ENCODE data around the gene MGARP.
"Not testable (repeated sequence)": the region's sequence is repeated elsewhere in the genome, so short reads cannot be mapped to it uniquely, and the experiment has no call there.

MGARP gene

DNA sequence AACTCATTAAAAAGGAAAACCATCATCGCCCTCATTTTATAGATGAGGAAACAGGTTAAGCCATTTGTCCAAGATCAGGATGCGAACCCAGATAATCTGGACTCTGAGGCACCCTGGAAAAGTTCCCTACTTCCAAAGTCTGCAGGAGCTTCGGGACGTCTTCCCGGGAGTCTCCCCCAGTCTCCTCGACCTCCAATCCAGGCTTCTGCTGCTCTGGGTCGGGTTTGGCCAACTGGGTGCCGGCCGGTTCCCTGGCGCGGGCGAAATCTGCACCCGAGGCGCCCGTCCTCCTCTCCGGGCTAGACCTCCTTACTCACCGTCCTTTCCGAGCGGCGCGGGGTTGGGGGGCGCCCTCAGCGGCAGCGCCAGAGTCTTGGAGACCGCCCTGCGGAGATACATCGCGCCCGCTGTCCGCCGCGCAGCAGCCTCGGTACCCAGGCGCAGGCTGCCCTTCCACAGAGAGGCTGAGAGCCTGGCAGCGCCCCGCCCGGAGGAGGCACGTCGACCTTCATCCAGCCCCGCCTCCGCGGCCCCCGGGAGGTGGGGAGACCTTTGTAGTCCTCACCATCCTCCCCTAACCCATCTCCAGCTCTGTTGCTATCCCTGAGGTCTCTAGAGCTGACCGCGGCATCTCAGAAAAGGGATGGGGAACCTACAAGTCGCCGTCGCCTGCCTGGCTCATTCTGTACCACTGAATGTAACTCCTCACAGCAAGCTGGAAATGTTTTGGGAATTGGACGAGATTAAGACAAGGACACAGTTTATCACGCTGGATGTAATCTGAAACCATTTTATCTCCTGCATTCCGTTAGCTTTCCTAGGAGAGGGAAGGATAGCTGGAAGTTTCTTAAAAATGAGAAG lies at the start of gene MGARP:
MGARP (minus strand) TSS at position 466 of the 861 bp plus-strand sequence; CDS start at position 399, 67 bp downstream.
- no peak for DNase-seq

DNA sequence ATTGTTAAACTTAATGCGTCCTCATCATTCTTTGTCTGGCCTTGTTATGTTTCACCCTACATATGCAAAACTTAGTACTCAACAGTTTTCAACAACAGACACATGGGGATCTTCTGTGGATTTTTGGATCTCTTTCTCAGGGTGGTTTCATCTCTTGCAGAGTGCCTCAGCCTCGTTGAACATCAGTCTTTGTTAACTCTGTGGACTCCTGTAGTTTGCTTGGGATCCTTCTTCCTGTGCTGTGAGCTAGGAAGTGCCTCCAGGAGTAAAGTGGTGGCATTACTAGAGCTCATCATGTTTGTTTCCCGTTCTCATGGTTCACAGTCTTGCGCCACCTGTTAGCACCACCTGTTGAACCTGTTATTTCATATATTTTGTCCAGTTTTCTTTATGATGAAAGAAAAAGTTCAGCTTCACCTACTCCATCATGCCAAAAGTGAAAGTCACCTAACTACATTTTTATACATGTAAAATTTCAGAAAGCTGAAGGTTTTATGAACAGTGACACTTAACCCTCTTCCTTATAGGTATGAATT lies 49.7 kb upstream of the MGARP start:
- no peak for DNase-seq

DNA sequence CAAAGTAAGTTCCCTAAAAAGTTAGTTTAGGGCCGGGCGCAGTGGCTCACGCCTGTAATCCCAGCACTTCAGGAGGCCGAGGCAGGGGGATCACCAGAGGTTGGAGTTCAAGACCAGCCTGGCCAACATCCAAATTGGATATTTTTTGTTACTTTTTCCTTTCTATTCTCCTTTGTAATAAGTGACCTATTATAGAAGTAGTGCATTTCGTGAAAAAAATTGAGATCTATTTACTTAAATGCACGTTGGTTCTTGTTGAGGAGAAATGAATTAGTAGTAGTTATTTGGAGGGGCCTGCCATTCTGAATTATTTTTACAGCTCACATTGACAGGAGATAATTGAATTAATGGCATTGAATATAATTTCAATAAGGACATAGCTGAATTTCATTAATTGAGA lies 44.6 kb upstream of the MGARP start:
- no peak for DNase-seq

- not testable (repeated sequence) for DNase-seq
Observed at GRCh38 chr4:139322541-139322940, 42.5 kb upstream of the MGARP start.

DNA sequence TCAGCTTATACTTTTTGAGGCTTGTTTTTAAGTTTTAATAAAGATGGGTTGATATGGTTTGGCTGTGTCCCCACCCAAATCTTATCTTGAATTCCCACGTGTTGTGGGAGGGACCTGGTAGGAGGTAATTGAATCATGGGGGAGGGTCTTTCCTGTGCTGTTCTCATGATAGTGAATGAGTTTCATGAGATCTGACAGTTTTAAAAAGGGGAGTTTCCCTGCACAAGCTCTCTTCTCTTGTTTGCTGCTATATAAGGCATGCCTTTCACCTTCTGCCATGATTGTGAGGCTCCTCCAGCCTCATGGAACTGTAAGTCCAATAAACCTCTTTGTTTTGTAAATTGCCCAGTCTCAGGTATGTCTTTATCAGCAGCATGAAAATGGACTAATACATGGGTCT lies 42.0 kb upstream of the MGARP start:
- DNase-seq, result not testable (repeated sequence)

DNA sequence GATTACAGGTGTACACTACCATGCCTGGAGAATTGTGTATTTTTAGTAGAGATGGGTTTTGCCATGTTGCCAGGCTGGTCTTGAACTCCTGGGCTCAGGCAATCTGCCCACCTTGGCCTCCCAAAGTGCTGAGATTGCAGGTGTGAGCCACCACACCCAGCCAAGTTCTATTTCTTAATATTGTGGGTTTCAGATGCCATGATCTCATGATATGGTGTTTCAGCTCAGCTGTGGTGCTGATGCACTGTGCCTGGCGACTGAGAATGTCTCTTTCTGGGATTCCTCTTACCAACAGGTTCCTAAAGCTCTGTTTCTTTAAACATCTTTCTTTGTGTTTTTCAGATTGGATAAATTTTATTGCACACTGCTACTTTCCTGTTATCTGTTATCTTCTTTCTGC lies 39.5 kb upstream of the MGARP start:
- DNase-seq, result no peak

GRCh38 chr4:139317635-139318034 lies 37.6 kb upstream of the MGARP start:
- no peak for DNase-seq

- DNase-seq, result no peak
Observed at GRCh38 chr4:139316733-139317132, 36.7 kb upstream of the MGARP start.

DNA sequence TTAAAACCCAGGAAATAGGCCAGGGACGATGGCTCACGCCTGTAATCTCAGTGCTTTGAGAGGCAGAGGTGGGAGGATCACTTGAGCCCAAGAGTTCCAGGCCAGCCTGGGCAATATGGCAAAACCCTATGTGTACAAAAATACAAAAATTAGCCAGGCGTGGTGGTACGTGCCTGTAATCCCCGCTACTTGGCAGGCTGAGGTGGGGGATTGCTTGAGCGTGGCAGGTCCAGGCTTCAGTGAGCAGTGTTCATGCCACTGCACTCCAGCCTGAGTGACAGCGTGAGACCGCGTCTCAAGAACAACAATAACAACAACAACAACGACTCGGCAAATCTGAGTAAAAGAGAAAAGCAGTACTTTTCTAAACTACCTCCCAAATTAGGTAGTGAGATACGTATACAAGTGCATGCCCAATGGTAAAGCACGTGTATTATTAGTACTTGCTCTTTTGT lies 35.2 kb upstream of the MGARP start:
- DNase-seq, result peak; percentile 18

GRCh38 chr4:139314047-139314800 lies 34.2 kb upstream of the MGARP start:
- no peak for DNase-seq

- not testable (repeated sequence) for DNase-seq
Observed at GRCh38 chr4:139313414-139313813, 33.4 kb upstream of the MGARP start.

DNA sequence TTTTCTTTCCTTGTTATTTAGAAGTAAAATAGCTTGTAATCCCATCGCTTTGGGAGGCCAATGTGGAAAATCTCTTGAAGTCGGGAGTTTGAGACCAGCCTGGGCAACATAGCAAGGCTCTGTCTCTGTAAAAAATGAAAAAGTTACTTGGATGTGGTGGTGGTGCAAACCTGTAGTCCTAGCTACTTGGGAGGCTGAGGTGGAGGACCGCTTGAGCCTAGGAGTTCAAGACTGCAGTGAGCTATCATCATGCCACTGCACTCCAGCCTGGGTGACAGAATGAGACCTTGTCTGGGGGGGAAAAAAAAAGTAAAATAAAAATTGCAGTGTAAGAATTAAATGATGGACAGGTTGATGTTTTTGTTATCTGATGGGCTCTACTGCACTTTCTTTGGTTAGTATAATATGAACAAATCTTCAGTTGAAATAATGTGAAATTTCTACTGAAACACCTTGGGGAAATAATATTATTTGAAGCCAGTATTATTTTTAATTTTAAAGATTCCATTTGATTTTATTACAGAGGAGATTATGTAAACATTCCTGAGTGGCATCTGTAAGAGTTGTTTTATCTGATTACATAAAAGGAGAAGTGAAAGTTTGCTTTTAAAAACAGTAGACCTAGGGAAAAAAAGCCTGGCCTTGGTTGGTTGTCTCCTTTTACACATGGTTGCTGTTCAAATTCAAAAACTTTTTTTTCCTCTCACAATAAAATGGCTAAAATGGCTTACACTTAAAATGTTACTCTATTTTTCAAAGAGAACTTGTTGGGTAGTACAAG lies 32.7 kb upstream of the MGARP start:
- DNase-seq, result no peak

DNA sequence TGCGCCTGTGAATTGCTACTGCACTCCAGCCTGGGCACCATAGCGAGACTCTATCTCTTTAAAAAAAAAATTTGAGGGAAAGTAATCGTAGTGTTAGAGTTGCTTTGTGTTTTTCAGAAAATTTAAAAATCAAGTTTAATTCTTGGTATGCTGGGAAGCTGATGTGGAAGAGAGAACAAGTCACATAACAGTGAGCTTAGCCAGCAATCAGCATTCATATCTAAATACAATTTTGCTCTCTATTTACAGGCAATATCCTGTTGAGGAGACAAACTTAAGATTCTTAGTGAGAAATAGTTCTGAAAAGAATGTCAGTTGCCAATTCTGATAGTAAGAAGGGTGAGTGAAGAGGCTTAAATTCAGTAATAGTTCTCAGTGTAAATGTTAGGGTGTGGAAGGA lies 31.9 kb upstream of the MGARP start:
- DNase-seq, result no peak

- no peak for DNase-seq
Observed at GRCh38 chr4:139304920-139305319, 24.9 kb upstream of the MGARP start.

GRCh38 chr4:139301821-139302611 lies 22.0 kb upstream of the MGARP start, which contains the start of gene NDUFC1:
NDUFC1 (minus strand) TSS chr4:139302477; CDS start chr4:139295798, 6,679 bp downstream.
- DNase-seq, result no peak

DNA sequence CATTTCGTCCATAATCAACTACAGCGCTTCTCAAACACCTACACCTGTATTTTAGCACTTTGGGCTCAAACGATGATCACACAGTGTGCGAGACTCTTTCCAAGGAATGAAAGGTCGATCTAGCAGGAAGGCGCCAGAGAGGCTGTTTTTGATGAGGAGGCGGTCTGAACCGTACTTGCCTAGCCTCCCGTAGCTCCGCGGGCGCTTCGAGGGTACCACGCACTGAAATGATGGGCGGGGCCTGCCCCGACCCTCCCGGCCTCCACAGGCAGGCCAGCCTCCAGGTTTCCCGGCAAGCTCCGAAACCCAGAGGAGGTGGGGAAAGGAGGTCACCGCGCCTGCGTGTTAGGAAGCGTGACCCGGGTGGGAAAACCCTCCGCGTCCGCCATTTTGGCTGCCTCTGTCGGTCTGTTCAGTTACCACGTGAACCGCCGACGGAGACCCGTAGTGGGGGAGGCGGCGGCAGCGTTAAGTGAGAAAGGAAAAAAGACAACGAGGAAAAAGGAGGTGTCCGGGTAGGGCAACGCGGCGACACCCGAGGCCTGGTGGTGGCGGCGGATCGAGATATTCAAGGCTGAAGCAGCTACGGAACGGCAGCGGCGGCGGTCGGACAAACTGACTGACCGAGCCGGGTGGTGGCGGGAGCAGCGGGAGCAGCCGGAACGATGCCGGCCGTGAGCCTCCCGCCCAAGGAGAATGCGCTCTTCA lies 21.2 kb upstream of the MGARP start, which contains the start of gene NAA15:
NAA15 (plus strand) TSS at position 393 of the 708 bp plus-strand sequence; CDS start at position 666, 273 bp downstream.
- peak; percentile 96 for DNase-seq

DNA sequence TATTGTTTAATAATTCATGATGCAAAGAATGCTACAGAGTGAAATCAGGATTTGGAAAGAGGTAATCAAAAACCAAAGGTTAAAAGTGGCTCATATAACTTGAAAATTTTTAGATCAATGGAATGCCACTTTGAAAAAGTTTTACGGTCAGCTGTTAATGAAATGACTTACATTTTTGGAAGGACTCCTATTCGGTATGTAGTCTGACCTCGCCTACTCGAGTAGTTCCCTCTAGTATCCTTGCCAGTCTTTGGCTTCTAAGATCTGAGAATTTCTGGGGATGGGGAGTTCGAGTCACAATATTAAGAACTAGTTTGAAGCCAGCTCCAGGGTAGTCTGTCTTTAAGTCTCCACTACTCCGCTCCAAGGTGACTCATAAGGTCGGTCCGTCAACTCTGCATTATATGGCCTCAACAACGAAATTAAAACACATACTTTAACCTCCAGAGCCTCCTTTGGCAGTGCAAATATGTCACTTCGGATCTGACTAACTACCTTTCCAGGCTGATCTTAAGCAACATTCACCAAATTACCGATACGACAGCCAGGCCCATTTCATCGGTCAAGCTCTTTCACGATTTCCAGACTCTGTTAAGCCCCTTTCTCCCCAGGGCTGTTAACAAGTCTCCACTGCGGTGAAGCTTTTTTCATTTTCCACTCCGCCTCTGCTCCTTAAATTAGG lies 20.5 kb upstream of the MGARP start:
- peak; percentile 78 for DNase-seq

GRCh38 chr4:139299536-139299935 lies 19.5 kb upstream of the MGARP start:
- DNase-seq, result no peak

- DNase-seq, result no peak
Observed at GRCh38 chr4:139297001-139297410, 17.0 kb upstream of the MGARP start.

GRCh38 chr4:139295942-139296299 lies 15.9 kb upstream of the MGARP start:
- no peak for DNase-seq

Data from kidney glomerular epithelial cell (primary cell).